HepG2 (cell line): Measurements from ENCODE around the gene TAF12. TPM values are rescaled to one million over a fixed set of nuclear protein-coding genes. Genes with fewer than 3 reads are reported as not detected.

Experiments
- DRAP1 ChIP-seq: IDR thresholded peaks from 2 replicates; pipeline ENCODE4 v1.6.1; 2016; ENCODE audit warnings: missing genetic modification reagents, missing compliant biosample characterization
- MTA3 ChIP-seq: sonication (generic); formaldehyde crosslinking; IDR thresholded peaks from 2 replicates; pipeline ENCODE4 v1.4.0; 2020; ENCODE audit warnings: missing genetic modification reagents
- RBAK ChIP-seq: sonication (generic); formaldehyde crosslinking; IDR thresholded peaks from 2 replicates; pipeline ENCODE4 v1.5.1; 2020; ENCODE audit warnings: mild to moderate bottlenecking, missing genetic modification reagents
- REST ChIP-seq, 2 experiments: IDR thresholded peaks; 2 replicates each; pipeline ENCODE4 v1.6.1; 2011 to 2012; ENCODE audit warnings: low read length in 2 of 2, borderline replicate concordance in 1 of 2, low read depth in 1 of 2, mild to moderate bottlenecking in 1 of 2, moderate library complexity in 1 of 2
- RXRA ChIP-seq: sonication (generic); formaldehyde crosslinking; IDR thresholded peaks from 2 replicates; pipeline ENCODE4 v1.5.1; 2020; ENCODE audit warnings: missing genetic modification reagents
- SIN3B ChIP-seq: fragments of 150-350 bp; IDR thresholded peaks from 2 replicates; pipeline ENCODE4 v1.6.1; 2014; ENCODE audit warnings: low read length
- SMAD9 ChIP-seq: sonication (generic); formaldehyde crosslinking; IDR thresholded peaks from 2 replicates; pipeline ENCODE4 v1.5.1; 2020; ENCODE audit warnings: mild to moderate bottlenecking, missing genetic modification reagents
- ZBTB38 ChIP-seq: sonication (generic); formaldehyde crosslinking; IDR thresholded peaks from 2 replicates; pipeline ENCODE4 v1.5.1; 2020; ENCODE audit warnings: mild to moderate bottlenecking, missing genetic modification reagents
- ZBTB39 ChIP-seq: sonication (generic); formaldehyde crosslinking; IDR thresholded peaks from 2 replicates; pipeline ENCODE4 v1.5.0; 2020; ENCODE audit warnings: missing genetic modification reagents
- ZNF142 ChIP-seq: sonication (generic); formaldehyde crosslinking; IDR thresholded peaks from 2 replicates; pipeline ENCODE4 v1.4.0; 2020; ENCODE audit warnings: missing genetic modification reagents
- ZNF274 ChIP-seq: sonication (generic); formaldehyde crosslinking; IDR thresholded peaks from 2 replicates; pipeline ENCODE4 v1.5.1; 2020; ENCODE audit warnings: mild to moderate bottlenecking, missing genetic modification reagents
- ZNF580 ChIP-seq: IDR thresholded peaks from 2 replicates; pipeline ENCODE4 v1.6.1; 2016; ENCODE audit warnings: low read depth, borderline replicate concordance
- ZNF605 ChIP-seq: sonication (generic); formaldehyde crosslinking; IDR thresholded peaks from 2 replicates; pipeline ENCODE4 v1.8.0; 2022; ENCODE audit warnings: mild to moderate bottlenecking, missing genetic modification reagents
- polyA plus RNA-seq, 8 experiments: library from polyadenylated mRNA; depleted of rRNA in 3 of 8; stranded (reverse) in 7 of 8; unstranded in 1 of 8; fragments of >200 nt; fragmentation: Illumina TruSeq in 4 of 8; extraction: Trizol in 4 of 8; gene quantifications; 2 replicates each; pipeline versions ENCODE4 v1.2.1 to v1.2.3, GENCODE V29; 2011 to 2016; ENCODE audit warnings: low read depth in 4 of 8, missing spikeins in 1 of 8, mixed read lengths in 1 of 8; ENCODE audit not compliant: insufficient read depth in 1 of 8
- total RNA-seq, 5 experiments: library from RNA; depleted of rRNA; stranded (reverse); fragments of >200 nt; fragmentation: Illumina TruSeq; extraction: Trizol; gene quantifications; 2 replicates each; pipeline ENCODE4 v1.2.3, GENCODE V29; 2016; ENCODE audit warnings: low read depth in 1 of 5
- TF ChIP-seq, protein P1 (sequence below): sonication (generic); formaldehyde crosslinking; IDR thresholded peaks from 2 replicates; pipeline ENCODE4 v1.5.0; 2020; ENCODE audit warnings: mild to moderate bottlenecking, missing genetic modification reagents, moderate library complexity

TAF12 gene
- total and polyA plus RNA-seq, 2 of the 13 experiments (the other 11 are each of a cell fraction or from before 2014, with no cell fraction given), result 16.3 to 17.1 TPM

DNA sequence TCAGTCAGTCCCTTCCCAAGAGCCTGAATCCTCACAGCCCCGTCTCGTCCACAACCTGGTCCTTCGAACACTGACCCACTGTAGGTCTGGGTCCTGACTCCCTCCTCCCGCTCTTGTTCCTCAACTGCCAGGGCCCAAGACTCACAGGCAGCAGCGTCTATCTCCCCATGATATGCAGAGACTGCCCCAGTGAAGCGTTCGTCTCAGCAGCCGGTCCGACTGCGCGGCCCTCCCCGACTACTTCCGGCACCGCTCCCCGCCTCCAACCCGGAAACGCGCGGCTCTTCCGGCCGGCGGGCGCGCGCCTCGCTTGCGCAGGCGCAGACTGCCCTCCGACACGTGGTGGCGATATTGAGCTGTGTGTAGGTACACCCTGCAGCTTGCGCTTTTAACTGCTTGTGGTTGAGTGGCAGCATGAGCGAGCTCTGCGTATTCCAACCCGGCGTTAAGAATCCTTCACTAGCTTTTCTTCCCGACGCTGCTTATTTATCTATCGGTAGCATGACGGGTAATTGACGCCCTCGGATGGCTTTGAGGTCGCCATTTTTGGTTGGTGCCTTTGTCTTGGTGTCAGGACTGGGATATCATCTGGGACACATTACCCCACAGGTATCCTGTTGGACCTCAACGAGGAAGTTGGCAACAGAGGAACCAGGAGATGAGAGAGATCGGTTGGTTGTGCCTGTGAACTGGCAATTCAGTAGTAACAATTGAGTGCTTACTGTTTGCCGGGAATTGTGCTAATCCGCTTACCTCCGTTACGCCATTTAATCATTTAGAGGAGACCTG lies at the start of gene TAF12 (continued):
- no peak for TF ChIP-seq REST (IDR thresholded peaks at IDR 0.05; ENCODE audit: borderline replicate concordance in 1 of 2, low read depth in 1 of 2, low read length in 2 of 2)
- TF ChIP-seq, protein P1, sequence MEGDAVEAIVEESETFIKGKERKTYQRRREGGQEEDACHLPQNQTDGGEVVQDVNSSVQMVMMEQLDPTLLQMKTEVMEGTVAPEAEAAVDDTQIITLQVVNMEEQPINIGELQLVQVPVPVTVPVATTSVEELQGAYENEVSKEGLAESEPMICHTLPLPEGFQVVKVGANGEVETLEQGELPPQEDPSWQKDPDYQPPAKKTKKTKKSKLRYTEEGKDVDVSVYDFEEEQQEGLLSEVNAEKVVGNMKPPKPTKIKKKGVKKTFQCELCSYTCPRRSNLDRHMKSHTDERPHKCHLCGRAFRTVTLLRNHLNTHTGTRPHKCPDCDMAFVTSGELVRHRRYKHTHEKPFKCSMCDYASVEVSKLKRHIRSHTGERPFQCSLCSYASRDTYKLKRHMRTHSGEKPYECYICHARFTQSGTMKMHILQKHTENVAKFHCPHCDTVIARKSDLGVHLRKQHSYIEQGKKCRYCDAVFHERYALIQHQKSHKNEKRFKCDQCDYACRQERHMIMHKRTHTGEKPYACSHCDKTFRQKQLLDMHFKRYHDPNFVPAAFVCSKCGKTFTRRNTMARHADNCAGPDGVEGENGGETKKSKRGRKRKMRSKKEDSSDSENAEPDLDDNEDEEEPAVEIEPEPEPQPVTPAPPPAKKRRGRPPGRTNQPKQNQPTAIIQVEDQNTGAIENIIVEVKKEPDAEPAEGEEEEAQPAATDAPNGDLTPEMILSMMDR (CRISPR knock-in tag), result peak; percentile 88
- TF ChIP-seq ZBTB39 (CRISPR knock-in tag), result no peak
- TF ChIP-seq DRAP1 (CRISPR knock-in tag), result peak; percentile 89; the same call in 1 of the 2 replicates
- 0 out of 2 replicates have a peak, but pooled peaks have one; percentile 21 for TF ChIP-seq ZNF274 (CRISPR knock-in tag)
- TF ChIP-seq ZNF142 (CRISPR knock-in tag), result peak; percentile 84
- peak; percentile 57; the same call in 1 of the 2 replicates for TF ChIP-seq SMAD9 (CRISPR knock-in tag)
- TF ChIP-seq SIN3B, result peak; percentile 18; the same call in 1 of the 2 replicates
- TF ChIP-seq MTA3, result no peak
- no peak for TF ChIP-seq RBAK (CRISPR knock-in tag)
- TF ChIP-seq ZBTB38 (CRISPR knock-in tag), result peak; percentile 63
- peak; percentile 44 for TF ChIP-seq RXRA (CRISPR knock-in tag)
- peak; percentile 87 for TF ChIP-seq ZNF605
- peak; percentile 73; the same call in 1 of the 2 replicates for TF ChIP-seq ZNF580
